HG02943 (cell line): ENCODE data around the gene CACNA1S.

ENCODE experiments used
- ATAC-seq: cut with Tn5 transposase; IDR thresholded peaks from one replicate; pipeline ENCODE4 v1.9.1; 2021; ENCODE audit warnings: mild to moderate bottlenecking, low read depth, moderate library complexity; ENCODE audit not compliant: unreplicated experiment

The CACNA1S gene

DNA sequence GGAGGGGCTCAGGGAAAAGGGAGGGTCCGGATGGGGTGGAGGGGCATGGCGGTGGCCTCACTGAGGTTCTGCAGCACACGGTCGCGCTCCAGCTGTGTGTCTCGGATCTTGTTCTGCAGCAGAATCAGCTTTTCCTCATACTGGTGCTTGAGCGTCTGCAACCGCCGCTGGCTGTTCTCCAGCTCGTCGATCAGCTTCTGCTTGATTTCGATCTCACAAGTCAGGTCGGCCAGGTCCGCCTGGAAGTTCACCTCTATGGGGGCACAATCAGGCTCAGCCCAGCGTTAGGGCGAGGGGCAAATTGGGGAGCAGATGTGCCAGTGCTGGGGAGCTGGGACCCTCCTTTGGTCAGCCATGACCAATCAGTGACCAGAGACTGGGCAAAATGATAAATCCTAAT, 113.9 kb downstream of the CACNA1S start:
- ATAC-seq, result no peak

DNA sequence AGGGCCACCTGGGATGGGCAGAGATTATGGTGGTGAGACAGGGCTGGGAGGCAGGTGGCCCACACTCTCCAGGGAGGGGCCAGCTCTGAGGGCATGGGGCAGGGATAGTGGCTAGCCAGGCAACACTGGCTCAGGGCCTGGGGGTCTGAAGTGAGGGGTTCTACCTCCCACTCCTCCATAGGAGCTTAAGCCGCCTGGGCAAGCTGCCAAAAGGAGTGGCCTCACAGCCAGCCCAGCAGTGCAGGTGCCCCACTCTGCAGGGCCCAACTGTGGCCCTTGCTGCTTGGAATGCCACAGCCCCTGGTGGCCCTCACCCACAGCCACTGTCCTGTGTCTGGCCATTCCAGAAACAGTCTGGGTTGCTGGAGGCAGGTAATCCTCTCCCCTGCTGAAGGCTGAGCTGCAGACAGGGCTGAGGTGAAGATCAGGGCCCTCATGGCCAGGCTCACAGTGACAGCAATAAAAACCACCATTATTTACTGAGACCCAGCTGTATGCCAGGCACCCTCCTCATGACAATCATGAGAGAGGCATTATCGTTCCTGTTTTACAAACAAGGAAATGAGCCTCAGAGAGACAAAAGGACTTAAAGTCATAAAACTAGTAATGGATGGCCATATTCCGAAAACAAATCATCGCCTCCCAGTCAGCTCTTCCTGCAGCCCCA, 119.7 kb downstream of the CACNA1S start:
- ATAC-seq, result no peak

DNA sequence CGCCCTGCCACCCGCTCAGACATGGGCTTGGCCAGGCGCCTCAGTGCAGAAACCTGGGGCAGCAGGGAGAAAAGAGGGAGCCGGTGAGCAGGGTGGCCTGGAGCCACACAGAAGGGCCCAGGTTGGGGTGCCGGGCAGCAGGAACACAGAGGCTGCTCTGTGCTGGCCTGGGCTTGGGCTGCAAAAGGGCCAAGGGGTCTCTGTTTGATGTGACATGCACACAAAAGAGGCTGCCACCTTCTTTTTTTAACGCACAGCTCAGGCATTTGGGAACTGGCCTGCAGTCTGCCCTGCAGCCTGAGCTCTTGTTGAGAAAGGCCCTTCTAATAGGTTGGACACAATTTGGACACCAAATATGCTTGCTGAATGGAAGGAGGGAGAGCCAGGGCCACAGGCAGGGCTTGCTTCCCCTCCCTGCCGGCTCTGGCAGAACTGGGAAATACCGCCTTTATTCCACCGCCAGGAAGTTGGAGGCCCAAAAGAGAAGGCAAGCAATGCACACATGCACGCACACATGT, 121.1 kb downstream of the CACNA1S start:
- ATAC-seq, result no peak

DNA sequence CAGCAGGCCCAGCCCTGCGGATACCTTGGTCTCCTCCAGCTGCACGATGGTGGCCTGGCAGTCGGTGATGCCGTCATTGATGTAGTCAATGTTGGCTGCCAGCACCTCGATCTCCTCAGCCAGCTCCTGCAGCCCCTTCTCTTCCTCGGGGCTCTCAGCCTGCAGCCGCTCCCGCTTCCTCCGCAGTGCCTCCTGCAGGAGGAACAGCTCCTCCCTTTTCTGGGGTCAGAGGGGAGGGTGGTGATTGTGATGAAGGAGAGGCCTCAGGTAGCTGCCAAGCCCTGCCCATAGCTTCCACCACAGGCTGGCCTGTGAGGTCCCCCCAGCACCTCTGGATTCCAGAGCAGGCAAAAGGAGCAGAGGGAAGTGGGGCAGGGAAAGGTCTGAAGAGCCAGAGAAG, 122.1 kb downstream of the CACNA1S start:
- no peak for ATAC-seq
